Mesodermal cell (in vitro differentiated cells): ENCODE results near the gene ASNSD1.
"Not testable (repeated sequence)": the region's sequence is repeated elsewhere in the genome, so short reads cannot be mapped to it uniquely, and the experiment has no call there.

Source experiments
- H3K27ac ChIP-seq: 2 replicates; pipeline ENCODE4 v1.7.0; 2013; ENCODE audit warnings: mild to moderate bottlenecking, low read depth, low read length, moderate library complexity; ENCODE audit not compliant: severe bottlenecking
- H3K36me3 ChIP-seq: 2 replicates; pipeline ENCODE4 v1.7.1; 2013; ENCODE audit warnings: mild to moderate bottlenecking, low read length, moderate library complexity; ENCODE audit not compliant: control insufficient read depth, insufficient read depth
- H3K4me1 ChIP-seq: one replicate; pipeline ENCODE4 v1.7.1; 2013; ENCODE audit warnings: mild to moderate bottlenecking, low read length; ENCODE audit not compliant: insufficient read depth, control insufficient read depth, poor library complexity, severe bottlenecking
- H3K4me3 ChIP-seq: 2 replicates; pipeline ENCODE4 v1.7.0; 2013; ENCODE audit warnings: low read length, control low read depth, mild to moderate bottlenecking; ENCODE audit not compliant: insufficient read depth, poor library complexity, severe bottlenecking; ENCODE audit errors: extremely low read depth
- H3K9me3 ChIP-seq: 2 replicates; pipeline ENCODE4 v1.7.1; 2013; ENCODE audit warnings: mild to moderate bottlenecking, low read length, moderate library complexity; ENCODE audit not compliant: control insufficient read depth
- WGBS, 2 experiments: methylation state at CpG; one replicate each; pipeline ENCODE4 v1.1.5; 2013; ENCODE audit warnings: missing lambda C conversion rate in 2 of 2; ENCODE audit not compliant: insufficient coverage in 2 of 2; 5-methylcytosine and 5-hydroxymethylcytosine counted together

ASNSD1 gene

GRCh38 chr2:189648846-189649509, 12.3 kb upstream of the ASNSD1 start:
- 67 to 76% methylated on average over 1 of the region's 1 CpG for WGBS, 2 experiments
- no peak overlapping the region for H3K27ac ChIP-seq
- H3K9me3 ChIP-seq = peaks cover 7% of the 10 kb centered on the region
- H3K36me3 ChIP-seq = no peaks in the 10 kb centered on the region
- no peak overlapping the region for H3K4me3 ChIP-seq
- no peaks in the 10 kb centered on the region for H3K4me1 ChIP-seq

GRCh38 chr2:189651284-189651683, 10.0 kb upstream of the ASNSD1 start:
- Histone ChIP-seq H3K36me3 (no peaks in the 10 kb centered on the region), H3K27ac (no peak overlapping the region), H3K9me3 (peaks cover 7% of the 10 kb centered on the region), H3K4me1 (no peaks in the 10 kb centered on the region), H3K4me3 (no peak overlapping the region)

GRCh38 chr2:189653464-189653863, 7.8 kb upstream of the ASNSD1 start:
- WGBS, 2 experiments = 97 to 98% methylated on average over 10 to 11 of the region's 29 CpGs

GRCh38 chr2:189654641-189655040, 6.6 kb upstream of the ASNSD1 start:
- peaks cover 7% of the 10 kb centered on the region for H3K9me3 ChIP-seq
- no CpG with 5 or more reads among the region's 3 CpGs for WGBS, 2 experiments
- no peaks in the 10 kb centered on the region for H3K36me3 ChIP-seq
- H3K4me3 ChIP-seq = no peak overlapping the region
- H3K27ac ChIP-seq = no peak overlapping the region
- peaks cover 16% of the 10 kb centered on the region for H3K4me1 ChIP-seq

More at GRCh38 chr2:189653464-189653863, 7.8 kb upstream of the ASNSD1 start:
- H3K36me3 ChIP-seq, H3K4me1 ChIP-seq, H3K4me3 ChIP-seq, H3K27ac ChIP-seq, H3K9me3 ChIP-seq: not testable (repeated sequence)

GRCh38 chr2:189657867-189658266, 3.4 kb upstream of the ASNSD1 start:
- no peaks in the 10 kb centered on the region for H3K36me3 ChIP-seq
- peaks cover 22% of the 10 kb centered on the region for H3K4me1 ChIP-seq
- no peak overlapping the region for H3K4me3 ChIP-seq
- H3K27ac ChIP-seq = peak overlapping the region; percentile 92
- 70 to 74% methylated on average over 3 to 4 of the region's 5 CpGs for WGBS, 2 experiments
- no peaks in the 10 kb centered on the region for H3K9me3 ChIP-seq

GRCh38 chr2:189658306-189659212, 2.7 kb upstream of the ASNSD1 start:
- WGBS, 2 experiments = 87 to 97% methylated on average over 3 to 6 of the region's 7 CpGs
- H3K27ac ChIP-seq = peak overlapping the region; percentile 92
- H3K9me3 ChIP-seq = no peaks in the 10 kb centered on the region
- peaks cover 3% of the 10 kb centered on the region for H3K36me3 ChIP-seq
- no peak overlapping the region for H3K4me3 ChIP-seq
- H3K4me1 ChIP-seq = peaks cover 22% of the 10 kb centered on the region

- Histone ChIP-seq H3K4me1 (peaks cover 22% of the 10 kb centered on the region), H3K4me3 (no peak overlapping the region), H3K9me3 (no peaks in the 10 kb centered on the region), H3K27ac (peak overlapping the region; percentile 92), H3K36me3 (peaks cover 4% of the 10 kb centered on the region)
- 95 to 100% methylated on average over 1 to 2 of the region's 2 CpGs for WGBS, 2 experiments
Observed at GRCh38 chr2:189659734-189660133, 1.5 kb upstream of the ASNSD1 start.

GRCh38 chr2:189660803-189661147, 484 bp upstream of the ASNSD1 start:
- WGBS, 2 experiments = 25 to 29% methylated on average over 4 of the region's 4 CpGs

GRCh38 chr2:189661957-189662321, 680 bp downstream of the ASNSD1 start:
- 4 to 10% methylated on average over 5 to 6 of the region's 9 CpGs for WGBS, 2 experiments
- Histone ChIP-seq H3K4me3 (peak overlapping the region; percentile 87), H3K27ac (no peak overlapping the region), H3K36me3 (peaks cover 18% of the 10 kb centered on the region), H3K9me3 (no peaks in the 10 kb centered on the region), H3K4me1 (peaks cover 22% of the 10 kb centered on the region)

More at GRCh38 chr2:189660803-189661147, 484 bp upstream of the ASNSD1 start:
- Histone ChIP-seq H3K4me1 (peaks cover 22% of the 10 kb centered on the region), H3K4me3 (no peak overlapping the region), H3K27ac (no peak overlapping the region), H3K9me3 (no peaks in the 10 kb centered on the region), H3K36me3 (peaks cover 7% of the 10 kb centered on the region)

- Histone ChIP-seq H3K9me3 (no peaks in the 10 kb centered on the region), H3K36me3 (peaks cover 26% of the 10 kb centered on the region), H3K27ac (no peak overlapping the region), H3K4me3 (peak overlapping the region; percentile 87), H3K4me1 (peaks cover 16% of the 10 kb centered on the region)
- WGBS, 2 experiments = 100% methylated on average over 3 of the region's 5 CpGs; no CpG with 5 or more reads in 1 of the 2 experiments
Observed at GRCh38 chr2:189662669-189663226, 1.5 kb downstream of the ASNSD1 start.
